Small intestine (tissue), 7 donors: ENCODE results near the gene EPC2. TPM values are rescaled to one million over a fixed set of nuclear protein-coding genes. Genes with fewer than 3 reads are reported as not detected.
A peak's percentile ranks its signal among the peaks of the same experiment; 100 is the strongest.
"Not testable (repeated sequence)": the region's sequence is repeated elsewhere in the genome, so short reads cannot be mapped to it uniquely, and the experiment has no call there.

Experiments
- DNase-seq, 2 donors: peaks; one replicate each; pipeline versions ENCODE4 v3.0.0 to v3.0.0-alpha.2; 2013
- FAIRE-seq: peaks from 2 replicates; lab custom pipeline; 2012; peaks lifted over from hg19 to GRCh38; lab: Jason Lieb, UNC
- H3K27ac ChIP-seq, 3 donors: one replicate each; pipeline ENCODE4 v1.5.1; 2013; ENCODE audit warnings: low read length in 2 of 3, mild to moderate bottlenecking in 2 of 3, control low read depth in 1 of 3, inconsistent platforms in 1 of 3, low read depth in 1 of 3, moderate library complexity in 1 of 3
- H3K27me3 ChIP-seq, 3 donors: one replicate each; pipeline ENCODE4 v1.6.1; 2013; ENCODE audit warnings: low read length in 3 of 3, inconsistent platforms in 1 of 3; ENCODE audit not compliant: control insufficient read depth in 3 of 3, insufficient read depth in 3 of 3
- H3K36me3 ChIP-seq, 3 donors: one replicate each; pipeline ENCODE4 v1.6.1; 2013; ENCODE audit warnings: low read length in 3 of 3, inconsistent platforms in 1 of 3, low read depth in 1 of 3, mild to moderate bottlenecking in 1 of 3, moderate library complexity in 1 of 3; ENCODE audit not compliant: control insufficient read depth in 3 of 3, insufficient read depth in 2 of 3
- H3K4me1 ChIP-seq, 3 donors: one replicate each; pipeline ENCODE4 v1.6.1; 2013; ENCODE audit warnings: low read length in 2 of 3, inconsistent platforms in 1 of 3, low read depth in 1 of 3, mild to moderate bottlenecking in 1 of 3, moderate library complexity in 1 of 3; ENCODE audit not compliant: control insufficient read depth in 3 of 3, insufficient read depth in 2 of 3
- H3K4me3 ChIP-seq, 3 donors: one replicate each; pipeline ENCODE4 v1.5.1; 2013; ENCODE audit warnings: low read length in 3 of 3, control low read depth in 1 of 3, inconsistent platforms in 1 of 3, low read depth in 1 of 3, mild to moderate bottlenecking in 1 of 3, moderate library complexity in 1 of 3
- H3K9me3 ChIP-seq, 2 donors: one replicate each; pipeline ENCODE4 v1.6.1; 2013; ENCODE audit warnings: low read depth in 1 of 2, low read length in 1 of 2; ENCODE audit not compliant: control insufficient read depth in 2 of 2, insufficient read depth in 1 of 2
- WGBS, 3 donors: extraction: QIAGEN DNeasy Blood & Tissue Kit; methylation state at CpG; one replicate each; pipeline ENCODE4 v1.1.7; 2013; 5-methylcytosine and 5-hydroxymethylcytosine counted together
- polyA plus RNA-seq, 4 donors: library from polyadenylated mRNA; stranded (reverse) in 3 of 4; unstranded in 1 of 4; fragments of 200-250 nt in 3 of 4; fragments of 120-200 nt in 1 of 4; gene quantifications; one replicate each; pipeline versions ENCODE4 v1.2.1 to v1.2.3, GENCODE V29; 2013
- donor health status: healthy with polysubstance abuse.
- donor health status: control.
- donor health status: control.
- donor health status: Bipolar disorder and iron deficiency.
- donor health status: healthy.

EPC2 gene
- polyA plus RNA-seq, 4 donors, result 7.2 to 28.9 (median 8.4) TPM

GRCh38 chr2:148687543-148687942 lies 43.0 kb downstream of the EPC2 start:
- H3K9me3 ChIP-seq, result no peaks in the 10 kb centered on the region
- H3K27ac ChIP-seq, result no peak overlapping the region
- WGBS, 3 donors, result 89 to 93% (median 91%) methylated on average over 3 of the region's 3 CpGs
- DNase-seq (no peak), FAIRE-seq (no peak)
- peaks cover 0 to 3% (median 0%) of the 10 kb centered on the region in 3 donors for H3K36me3 ChIP-seq
- H3K27me3 ChIP-seq, result no peaks in the 10 kb centered on the region
- H3K4me1 ChIP-seq, result peaks cover 0 to 3% (median 0%) of the 10 kb centered on the region in 3 donors
- no peak overlapping the region for H3K4me3 ChIP-seq

DNA sequence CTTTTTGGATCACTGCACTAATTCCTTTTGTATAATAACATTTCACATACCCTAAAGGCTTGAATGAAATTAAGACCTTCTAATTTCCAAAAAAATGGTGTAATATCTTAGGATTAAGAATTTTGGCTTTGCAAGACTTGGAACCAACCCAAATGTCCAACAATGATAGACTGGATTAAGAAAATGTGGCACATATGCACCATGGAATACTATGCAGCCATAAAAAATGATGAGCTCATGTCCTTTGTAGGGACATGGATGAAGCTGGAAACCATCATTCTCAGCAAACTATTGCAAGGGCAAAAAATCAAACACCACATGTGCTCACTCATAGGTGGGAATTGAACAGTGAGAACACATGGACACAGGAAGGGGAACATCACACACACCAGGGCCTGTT lies 43.5 kb downstream of the EPC2 start:
- H3K27me3 ChIP-seq, H3K36me3 ChIP-seq, H3K4me3 ChIP-seq, H3K4me1 ChIP-seq, H3K9me3 ChIP-seq, FAIRE-seq, H3K27ac ChIP-seq, DNase-seq: not testable (repeated sequence)

DNA sequence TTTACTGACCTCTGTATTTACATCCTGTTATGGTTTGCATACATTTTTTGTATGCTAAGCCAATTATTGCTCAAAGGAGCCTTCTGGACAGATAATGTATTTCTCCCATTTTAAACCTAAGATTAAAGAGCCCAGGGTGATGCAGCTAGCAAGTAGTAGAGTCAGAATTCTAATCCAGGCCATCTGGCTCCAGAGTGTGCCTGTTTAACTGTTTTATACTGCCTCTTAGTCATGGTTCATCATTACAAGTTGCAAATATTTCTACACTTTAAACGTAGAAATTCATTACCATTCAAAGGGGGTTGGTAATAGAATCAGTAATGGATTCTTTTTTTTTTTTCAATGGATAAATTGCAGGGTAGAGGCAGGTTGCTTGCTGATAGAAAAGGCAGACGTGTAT lies 52.4 kb downstream of the EPC2 start:
- FAIRE-seq, result no peak
- Histone ChIP-seq H3K4me1 (no peaks in the 10 kb centered on the region), H3K27me3 (no peaks in the 10 kb centered on the region), H3K36me3 (peaks cover 0 to 7% (median 7%) of the 10 kb centered on the region in 3 donors), H3K27ac (no peak overlapping the region), H3K9me3 (peaks cover 0 to 3% of the 10 kb centered on the region in 2 donors), H3K4me3 (no peak overlapping the region)
- no peak for DNase-seq
- WGBS, 3 donors, result 84 to 93% (median 88%) methylated on average over 2 of the region's 2 CpGs

GRCh38 chr2:148699830-148700229 lies 55.3 kb downstream of the EPC2 start:
- H3K4me1 ChIP-seq, result no peaks in the 10 kb centered on the region
- DNase-seq (no peak), FAIRE-seq (no peak)
- H3K27me3 ChIP-seq, result no peaks in the 10 kb centered on the region
- H3K4me3 ChIP-seq, result no peak overlapping the region
- H3K9me3 ChIP-seq, result peaks cover 0 to 10% of the 10 kb centered on the region in 2 donors
- H3K36me3 ChIP-seq, result peaks cover 0 to 5% (median 4%) of the 10 kb centered on the region in 3 donors
- no peak overlapping the region for H3K27ac ChIP-seq
- WGBS, 3 donors, result 84 to 96% (median 94%) methylated on average over 4 of the region's 4 CpGs

DNA sequence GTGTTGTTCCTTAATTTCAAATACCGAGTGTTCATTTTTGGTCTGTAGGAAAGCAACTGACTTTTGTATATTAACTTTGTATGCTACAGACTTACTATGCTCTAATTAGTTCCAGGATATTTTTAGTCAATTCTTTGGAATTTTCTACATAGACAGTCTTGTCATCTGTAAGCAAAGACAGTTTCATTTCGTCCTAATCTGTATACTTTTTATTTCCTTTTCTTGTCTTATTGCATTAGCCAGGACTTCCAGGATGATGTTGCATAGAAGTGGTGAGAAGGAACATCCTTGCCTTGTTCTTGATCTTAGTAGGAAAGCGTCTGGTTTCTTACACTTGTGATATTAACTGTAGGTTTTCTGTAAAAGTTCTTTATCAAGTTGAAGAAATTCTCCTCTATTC lies 56.5 kb downstream of the EPC2 start:
- Histone ChIP-seq H3K4me1 (no peaks in the 10 kb centered on the region), H3K36me3 (peaks cover 0 to 4% (median 3%) of the 10 kb centered on the region in 3 donors)
- FAIRE-seq, result no peak

DNA sequence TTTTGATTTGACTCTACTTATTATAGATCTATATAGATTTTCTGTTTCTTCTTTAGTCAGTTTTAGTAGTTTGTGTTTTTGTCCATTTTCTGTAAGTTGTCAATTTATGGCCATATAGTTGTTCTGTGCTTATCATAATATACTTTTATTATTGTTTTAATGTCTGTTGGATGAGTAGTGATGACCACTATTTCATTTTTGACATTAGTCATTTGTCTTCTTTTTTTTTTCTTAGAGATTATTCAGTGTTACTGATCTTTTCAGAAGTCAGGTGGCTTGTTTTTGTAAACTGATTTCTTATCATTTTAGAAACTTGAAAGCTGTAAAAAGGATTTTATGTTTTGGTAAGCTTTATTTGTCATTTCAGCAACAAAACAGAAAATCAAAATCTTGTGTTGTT lies 57.3 kb downstream of the EPC2 start:
- DNase-seq (no peak), FAIRE-seq (peak; percentile 76)
- H3K36me3 ChIP-seq, result peaks cover 0 to 3% (median 1%) of the 10 kb centered on the region in 3 donors
- H3K9me3 ChIP-seq, result peaks cover 0 to 13% of the 10 kb centered on the region in 2 donors
- no peaks in the 10 kb centered on the region for H3K27me3 ChIP-seq
- H3K4me1 ChIP-seq, result no peaks in the 10 kb centered on the region
- H3K4me3 ChIP-seq, result no peak overlapping the region
- H3K27ac ChIP-seq, result no peak overlapping the region

More for the DNA sequence above, 56.5 kb downstream of the EPC2 start:
- Histone ChIP-seq H3K27ac (no peak overlapping the region), H3K4me3 (no peak overlapping the region), H3K9me3 (peaks cover 0 to 13% of the 10 kb centered on the region in 2 donors), H3K27me3 (no peaks in the 10 kb centered on the region)
- DNase-seq, result no peak
- WGBS, 3 donors, result 96 to 98% (median 96%) methylated on average over 3 of the region's 3 CpGs

- H3K4me3 ChIP-seq, result no peak overlapping the region
- H3K4me1 ChIP-seq, result no peaks in the 10 kb centered on the region
- peaks cover 0 to 3% (median 1%) of the 10 kb centered on the region in 3 donors for H3K36me3 ChIP-seq
- no peaks in the 10 kb centered on the region for H3K27me3 ChIP-seq
- FAIRE-seq (no peak), DNase-seq (no peak)
- no peak overlapping the region for H3K27ac ChIP-seq
- WGBS, 3 donors, result 91 to 97% (median 94%) methylated on average over 1 of the region's 1 CpG
- peaks cover 0 to 13% of the 10 kb centered on the region in 2 donors for H3K9me3 ChIP-seq
Observed at GRCh38 chr2:148702475-148702874, 57.9 kb downstream of the EPC2 start.

DNA sequence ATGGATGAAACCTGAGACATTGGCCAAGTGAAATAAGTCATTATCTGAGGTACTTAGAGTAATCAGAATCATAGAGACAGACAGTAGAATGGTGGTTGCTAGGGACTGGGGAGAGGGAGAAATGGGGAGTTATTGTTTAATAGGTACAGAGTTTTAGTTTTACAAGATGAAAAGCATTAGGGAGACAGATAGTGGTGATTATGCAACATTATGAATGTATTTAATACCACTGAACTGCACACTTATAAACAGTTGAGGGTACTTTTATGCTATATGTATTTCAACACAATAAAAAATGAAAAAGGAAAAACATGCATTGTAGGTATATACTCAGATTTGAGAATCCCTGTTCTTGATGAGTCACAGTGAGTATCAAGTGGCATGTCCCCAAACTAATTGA lies 59.7 kb downstream of the EPC2 start:
- Histone ChIP-seq H3K4me3 (no peak overlapping the region), H3K36me3 (peaks cover 0 to 3% (median 1%) of the 10 kb centered on the region in 3 donors), H3K4me1 (no peaks in the 10 kb centered on the region), H3K27ac (no peak overlapping the region), H3K27me3 (no peaks in the 10 kb centered on the region), H3K9me3 (peaks cover 0 to 17% of the 10 kb centered on the region in 2 donors)
- FAIRE-seq, result no peak
- DNase-seq, result no peak

GRCh38 chr2:148716378-148716920 lies 71.9 kb downstream of the EPC2 start:
- DNase-seq, result no peak
- H3K27ac ChIP-seq, result no peak overlapping the region
- peaks cover 0 to 17% (median 0%) of the 10 kb centered on the region in 3 donors for H3K36me3 ChIP-seq
- peaks cover 0 to 6% (median 3%) of the 10 kb centered on the region in 3 donors for H3K4me1 ChIP-seq
- peaks cover 0 to 7% of the 10 kb centered on the region in 2 donors for H3K9me3 ChIP-seq
- FAIRE-seq, result no peak
- no peak overlapping the region for H3K4me3 ChIP-seq
- 84 to 93% (median 85%) methylated on average over 2 of the region's 2 CpGs for WGBS, 3 donors
- no peaks in the 10 kb centered on the region for H3K27me3 ChIP-seq
